ENCODE measurements around the gene ZNF385D.
"Not testable (repeated sequence)": the region's sequence is repeated elsewhere in the genome, so short reads cannot be mapped to it uniquely, and the experiment has no call there.

Gene ZNF385D

DNA sequence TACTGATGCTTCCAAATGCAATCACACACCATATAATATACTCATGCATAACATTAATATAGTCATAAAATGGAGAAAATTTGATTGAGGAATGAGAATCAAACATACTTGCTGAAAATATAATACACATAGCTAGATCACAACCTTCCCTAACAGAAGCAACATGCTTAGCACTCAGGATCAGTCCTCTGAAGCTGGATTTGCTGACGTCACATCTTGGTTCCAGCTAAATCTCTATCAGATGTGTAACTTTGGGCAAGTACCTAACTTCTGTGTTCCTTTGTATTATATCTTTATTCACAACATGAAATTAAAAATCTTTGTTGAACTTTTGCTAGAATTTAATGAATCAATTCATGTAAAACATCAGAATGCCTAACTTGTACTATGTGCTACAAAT is 263.5 kb downstream of the ZNF385D start:
- in situ Hi-C loops (cut with MboI; ENCODE audit: low pct_unique_long_range_greater_than_20kb, low sequenced_read_pairs, unreplicated experiment), result loop anchor here (10.0 kb wide), 1 partner anchor 973 kb away; no protein-coding TSS in a partner anchor

DNA sequence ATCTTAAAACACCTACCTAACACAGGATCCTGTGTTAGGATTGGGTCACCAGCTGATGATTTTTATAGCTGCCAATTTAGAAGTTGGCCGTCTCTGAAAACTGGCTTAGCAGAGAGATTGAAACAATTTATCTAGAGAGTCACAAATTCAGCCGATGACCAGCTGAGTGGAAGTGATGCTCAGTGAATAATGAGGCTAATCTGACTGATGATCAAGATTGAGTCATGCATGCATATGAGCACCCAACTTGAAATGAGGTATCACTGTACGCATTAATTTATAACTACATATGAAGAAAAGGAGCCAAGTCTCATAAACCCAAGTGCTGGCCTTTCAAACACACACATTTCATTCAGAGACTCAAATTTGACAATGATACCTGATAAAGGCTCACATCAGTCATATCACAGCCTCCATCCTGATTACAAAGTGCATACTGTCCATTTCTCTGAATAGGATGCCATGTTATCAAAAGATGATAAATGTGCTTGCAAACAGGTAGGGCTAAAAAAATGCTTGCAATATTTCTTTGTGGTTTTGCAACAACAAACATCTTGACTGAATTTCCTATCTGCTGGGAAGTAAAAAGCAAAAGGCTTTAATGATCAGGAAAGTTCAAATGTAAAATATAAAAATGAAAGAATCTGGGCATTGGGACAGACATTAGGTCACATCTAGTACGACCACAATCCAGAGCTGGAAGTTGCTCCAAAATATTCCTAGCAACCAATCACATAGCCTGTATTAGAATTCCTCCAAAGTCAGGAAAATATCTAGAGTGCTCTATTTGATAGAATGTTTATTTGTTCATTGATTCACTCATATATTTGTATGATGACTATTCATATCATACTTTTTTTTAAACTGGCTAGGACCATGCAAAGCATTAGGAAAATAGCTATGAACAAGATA is 264.7 kb downstream of the ZNF385D start:
- DNase-seq (ENCODE audit: low spot score), result not testable (repeated sequence)
- in situ Hi-C loops (cut with MboI; ENCODE audit: low pct_unique_long_range_greater_than_20kb, low sequenced_read_pairs, unreplicated experiment), result loop anchor here (10.0 kb wide), 1 partner anchor 971 kb away; no protein-coding TSS in a partner anchor

More for the DNA sequence above, 263.5 kb downstream of the ZNF385D start:
- DNase-seq (ENCODE audit: low spot score), result no peak
- TF ChIP-seq, protein P1, sequence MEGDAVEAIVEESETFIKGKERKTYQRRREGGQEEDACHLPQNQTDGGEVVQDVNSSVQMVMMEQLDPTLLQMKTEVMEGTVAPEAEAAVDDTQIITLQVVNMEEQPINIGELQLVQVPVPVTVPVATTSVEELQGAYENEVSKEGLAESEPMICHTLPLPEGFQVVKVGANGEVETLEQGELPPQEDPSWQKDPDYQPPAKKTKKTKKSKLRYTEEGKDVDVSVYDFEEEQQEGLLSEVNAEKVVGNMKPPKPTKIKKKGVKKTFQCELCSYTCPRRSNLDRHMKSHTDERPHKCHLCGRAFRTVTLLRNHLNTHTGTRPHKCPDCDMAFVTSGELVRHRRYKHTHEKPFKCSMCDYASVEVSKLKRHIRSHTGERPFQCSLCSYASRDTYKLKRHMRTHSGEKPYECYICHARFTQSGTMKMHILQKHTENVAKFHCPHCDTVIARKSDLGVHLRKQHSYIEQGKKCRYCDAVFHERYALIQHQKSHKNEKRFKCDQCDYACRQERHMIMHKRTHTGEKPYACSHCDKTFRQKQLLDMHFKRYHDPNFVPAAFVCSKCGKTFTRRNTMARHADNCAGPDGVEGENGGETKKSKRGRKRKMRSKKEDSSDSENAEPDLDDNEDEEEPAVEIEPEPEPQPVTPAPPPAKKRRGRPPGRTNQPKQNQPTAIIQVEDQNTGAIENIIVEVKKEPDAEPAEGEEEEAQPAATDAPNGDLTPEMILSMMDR (IDR thresholded peaks at IDR 0.05; ENCODE audit: extremely low read depth, insufficient read depth, missing control alignments), result no peak

- DNase-seq (ENCODE audit: low spot score), result no peak
These were observed 266.2 kb downstream of the ZNF385D start for GRCh38 chr3:21484828-21485144.

GRCh38 chr3:21484057-21484827 is 266.8 kb downstream of the ZNF385D start:
- in situ Hi-C loops (cut with MboI; ENCODE audit: low pct_unique_long_range_greater_than_20kb, low sequenced_read_pairs, unreplicated experiment), result loop anchor here (10.0 kb wide), 1 partner anchor 969 kb away; no protein-coding TSS in a partner anchor
- TF ChIP-seq, protein P1 (IDR thresholded peaks at IDR 0.05; ENCODE audit: extremely low read depth, insufficient read depth, missing control alignments), result peak; percentile 67
- DNase-seq (ENCODE audit: low spot score), result peak; percentile 2

More at GRCh38 chr3:21484828-21485144, 266.2 kb downstream of the ZNF385D start:
- in situ Hi-C loops (cut with MboI; ENCODE audit: low pct_unique_long_range_greater_than_20kb, low sequenced_read_pairs, unreplicated experiment), result loop anchor here (10.0 kb wide), 1 partner anchor 970 kb away; no protein-coding TSS in a partner anchor
- TF ChIP-seq, protein P1 (IDR thresholded peaks at IDR 0.05; ENCODE audit: extremely low read depth, insufficient read depth, missing control alignments), result no peak

GRCh38 chr3:21481991-21482390 is 269.0 kb downstream of the ZNF385D start:
- no peak for DNase-seq (ENCODE audit: low spot score)
- TF ChIP-seq, protein P1 (IDR thresholded peaks at IDR 0.05; ENCODE audit: extremely low read depth, insufficient read depth, missing control alignments), result no peak
- in situ Hi-C loops (cut with MboI; ENCODE audit: low pct_unique_long_range_greater_than_20kb, low sequenced_read_pairs, unreplicated experiment), result loop anchor here (10.0 kb wide), 1 partner anchor 967 kb away; no protein-coding TSS in a partner anchor

DNA sequence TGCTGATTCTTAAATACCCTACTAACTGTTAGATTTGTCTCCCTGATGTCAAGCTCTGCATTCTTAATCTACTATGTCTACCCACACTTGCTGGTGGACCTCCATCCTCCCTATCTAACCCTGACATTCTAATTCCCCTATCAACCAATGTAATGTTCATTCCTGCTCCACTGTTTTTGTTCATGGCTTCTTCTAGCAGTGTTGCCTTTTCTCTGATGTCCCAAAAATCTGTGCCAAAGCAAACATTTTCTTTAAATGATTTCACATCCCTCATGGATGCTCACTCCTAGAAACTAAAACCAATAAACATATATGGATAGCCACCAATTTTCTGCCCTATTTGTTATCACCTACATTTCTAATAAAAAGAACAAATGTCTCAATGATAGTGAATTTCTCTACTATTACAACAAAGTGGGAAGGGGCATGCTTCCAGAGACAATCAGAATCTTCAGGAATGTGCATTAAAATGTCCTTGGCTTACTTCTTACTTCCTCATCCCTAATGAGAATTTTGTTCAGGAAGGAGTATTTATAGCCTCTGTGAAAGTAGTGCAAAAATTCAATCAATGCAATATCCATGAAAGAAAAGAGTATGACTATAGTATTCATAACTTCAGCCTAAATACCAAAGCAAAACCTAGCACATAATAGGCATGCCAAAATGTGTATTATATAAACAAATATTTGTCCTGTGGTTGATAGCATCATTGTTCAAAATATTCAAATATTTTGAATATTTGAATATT is 273.3 kb downstream of the ZNF385D start:
- in situ Hi-C loops (cut with MboI; ENCODE audit: low pct_unique_long_range_greater_than_20kb, low sequenced_read_pairs, unreplicated experiment), result no loop called here
- TF ChIP-seq, protein P1 (IDR thresholded peaks at IDR 0.05; ENCODE audit: extremely low read depth, insufficient read depth, missing control alignments), result no peak
- no peak for DNase-seq (ENCODE audit: low spot score)

All from GM13977 (cell line).